GM19438 (cell line): ENCODE measurements around the gene TRPT1.

ENCODE experiments used
- ATAC-seq: cut with Tn5 transposase; IDR thresholded peaks from one replicate; pipeline ENCODE4 v1.9.1; 2021; ENCODE audit warnings: low read depth; ENCODE audit not compliant: unreplicated experiment

TRPT1 gene

DNA sequence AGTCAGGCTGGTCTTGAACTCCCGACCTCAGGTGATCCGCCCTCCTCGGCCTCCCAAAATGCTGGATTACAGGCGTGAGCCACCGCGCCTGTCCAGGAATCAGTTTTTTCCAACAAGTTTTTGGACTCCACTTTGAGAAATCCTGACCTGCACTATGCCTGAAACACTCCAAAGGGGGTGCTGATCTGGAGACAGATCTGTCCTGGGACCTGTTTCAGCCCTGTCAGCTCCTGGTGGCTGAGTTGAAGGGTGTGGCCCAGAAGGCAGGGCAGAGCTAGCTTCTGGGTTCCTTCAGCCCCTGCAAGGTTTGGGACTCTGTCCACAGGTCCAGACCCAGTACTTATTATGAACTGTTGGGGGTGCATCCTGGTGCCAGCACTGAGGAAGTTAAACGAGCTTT lies 5.6 kb upstream of the TRPT1 start:
- no peak for ATAC-seq

DNA sequence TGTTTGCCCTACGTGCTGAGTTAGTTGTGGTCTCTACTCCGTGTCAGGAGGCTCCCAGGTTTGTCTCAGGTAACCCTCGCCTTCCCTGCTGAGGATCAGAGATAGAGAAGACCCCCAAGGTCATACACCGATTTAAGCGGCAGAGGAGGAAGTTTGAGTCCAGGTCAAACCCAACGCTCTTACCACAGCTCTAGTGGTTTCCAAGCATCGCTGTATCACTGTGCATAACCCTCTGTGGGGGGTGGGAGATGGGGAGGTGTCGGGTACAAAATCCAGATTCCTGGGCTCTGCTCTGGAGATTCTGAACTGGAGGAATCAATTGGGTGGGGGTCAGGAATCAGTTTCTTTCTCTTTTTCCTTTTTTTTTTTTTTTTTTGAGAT lies 5.0 kb upstream of the TRPT1 start:
- ATAC-seq = no peak

DNA sequence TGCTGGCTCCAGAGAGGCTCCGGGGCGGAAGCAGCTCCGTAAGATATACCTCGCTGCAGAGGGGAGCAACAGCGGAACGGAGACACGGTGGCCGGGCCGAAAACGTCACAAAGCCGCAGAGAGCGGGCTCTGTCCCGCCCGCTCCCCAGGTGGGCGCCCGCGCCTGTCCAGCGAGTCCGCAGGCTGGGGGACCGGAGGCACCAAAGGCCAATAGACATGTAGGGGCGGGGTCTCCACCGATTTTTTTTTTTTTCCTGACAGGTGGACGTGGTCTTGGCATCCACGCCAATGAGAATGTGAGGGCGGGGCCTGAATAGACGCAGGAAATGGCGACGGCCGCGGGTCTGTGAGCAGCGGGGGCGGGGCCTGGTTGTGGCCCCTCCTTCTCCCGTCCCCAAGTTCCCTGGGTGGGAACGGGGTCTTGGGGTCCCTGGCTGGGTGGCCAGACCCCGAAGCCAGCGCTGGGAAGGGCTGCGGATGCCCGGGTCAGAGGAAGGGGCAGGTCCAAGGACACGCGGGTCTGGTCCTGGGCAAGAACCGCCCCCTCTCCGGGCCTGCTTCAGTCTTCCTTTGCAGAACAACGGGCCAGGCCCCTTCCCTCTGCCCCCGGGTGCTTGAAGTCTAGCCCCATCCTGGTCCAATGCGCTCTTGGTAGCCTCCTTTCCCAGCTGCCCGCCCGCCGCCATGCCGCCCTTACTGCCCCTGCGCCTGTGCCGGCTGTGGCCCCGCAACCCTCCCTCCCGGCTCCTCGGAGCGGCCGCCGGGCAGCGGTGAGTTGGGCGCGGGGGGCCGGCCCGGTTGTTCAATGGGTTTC lies 4.4 kb upstream of the TRPT1 start, which contains the start of gene DNAJC4:
TSS of gene DNAJC4 (plus strand) at position 378 of the 814 bp plus-strand sequence. CDS start at position 685, 307 bp downstream.
- ATAC-seq = peak; percentile 46

DNA sequence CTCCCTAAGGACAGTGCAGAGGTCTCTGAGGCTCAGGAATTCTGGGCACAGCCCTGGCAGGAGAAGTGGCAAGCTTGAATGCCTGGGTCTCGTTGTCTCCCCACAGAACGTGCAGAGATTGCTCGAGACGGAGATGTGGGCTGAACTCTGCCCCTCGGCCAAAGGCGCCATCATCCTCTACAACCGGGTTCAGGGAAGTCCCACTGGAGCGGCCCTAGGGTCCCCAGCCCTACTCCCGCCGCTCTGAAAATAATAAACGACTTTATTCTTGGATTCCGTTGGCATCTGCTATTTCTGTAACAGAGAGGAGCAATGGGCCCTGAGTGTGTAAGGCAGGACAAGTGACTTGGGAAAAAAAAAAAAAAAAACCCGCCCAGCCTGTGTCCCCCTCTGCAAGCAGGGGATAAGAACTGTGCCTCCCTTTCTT lies 3.8 kb upstream of the TRPT1 start:
- ATAC-seq = no peak

DNA sequence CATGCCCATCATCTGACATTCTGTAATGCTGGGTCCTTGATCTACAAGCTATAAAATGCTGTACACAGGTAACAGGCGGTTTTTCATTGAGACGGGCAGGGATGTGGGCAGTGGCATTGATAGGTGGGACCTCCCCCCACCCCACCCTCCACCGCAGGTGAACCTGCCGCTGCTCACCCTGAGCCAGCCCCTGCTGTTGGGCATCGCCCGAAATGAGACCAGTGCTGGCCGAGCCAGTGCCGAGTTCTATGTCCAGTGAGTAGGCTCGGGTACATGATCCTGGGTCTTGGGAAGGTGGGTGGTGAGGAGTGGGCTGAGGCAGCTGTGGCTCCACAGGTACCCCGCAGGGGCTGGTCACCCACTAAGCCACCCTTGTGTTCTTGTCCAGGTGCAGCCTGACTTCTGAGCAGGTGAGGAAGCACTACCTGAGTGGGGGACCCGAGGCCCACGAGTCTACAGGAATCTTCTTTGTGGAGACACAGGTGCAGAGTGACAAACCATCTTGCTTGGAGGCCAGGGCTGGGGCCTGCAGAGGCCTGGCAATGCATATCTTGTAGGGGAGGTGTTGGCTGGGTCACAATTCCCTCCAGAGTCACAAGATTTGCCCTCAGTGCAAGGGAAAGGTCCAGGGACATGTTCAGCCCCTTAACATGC lies 3.2 kb upstream of the TRPT1 start:
- no peak for ATAC-seq

DNA sequence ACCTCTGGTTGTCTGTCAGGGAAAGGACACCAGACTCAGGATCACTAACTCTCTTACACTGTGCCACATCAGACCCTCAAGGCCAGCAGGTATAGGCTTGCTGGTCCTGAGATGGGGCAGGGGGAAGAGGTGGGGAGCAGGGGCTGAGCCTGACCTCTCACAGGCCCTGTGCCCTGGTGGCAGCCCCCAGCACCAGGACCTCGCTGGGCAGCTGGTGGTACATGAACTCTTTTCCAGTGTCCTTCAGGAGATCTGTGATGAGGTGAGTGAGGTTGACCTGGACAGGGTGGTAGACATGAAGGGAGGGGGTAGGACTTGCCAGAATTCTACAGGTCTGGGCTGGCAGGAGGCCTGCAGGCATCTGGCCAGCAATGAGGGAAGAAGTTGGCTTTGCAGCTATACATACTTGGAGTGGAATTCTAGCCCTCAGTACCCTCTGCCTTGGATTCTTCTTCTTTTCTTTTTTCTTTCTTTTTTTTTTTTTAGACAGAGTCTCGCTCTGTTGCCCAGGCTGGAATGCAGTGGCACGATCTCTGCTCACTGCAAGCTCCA lies 1.5 kb upstream of the TRPT1 start:
- ATAC-seq = no peak

DNA sequence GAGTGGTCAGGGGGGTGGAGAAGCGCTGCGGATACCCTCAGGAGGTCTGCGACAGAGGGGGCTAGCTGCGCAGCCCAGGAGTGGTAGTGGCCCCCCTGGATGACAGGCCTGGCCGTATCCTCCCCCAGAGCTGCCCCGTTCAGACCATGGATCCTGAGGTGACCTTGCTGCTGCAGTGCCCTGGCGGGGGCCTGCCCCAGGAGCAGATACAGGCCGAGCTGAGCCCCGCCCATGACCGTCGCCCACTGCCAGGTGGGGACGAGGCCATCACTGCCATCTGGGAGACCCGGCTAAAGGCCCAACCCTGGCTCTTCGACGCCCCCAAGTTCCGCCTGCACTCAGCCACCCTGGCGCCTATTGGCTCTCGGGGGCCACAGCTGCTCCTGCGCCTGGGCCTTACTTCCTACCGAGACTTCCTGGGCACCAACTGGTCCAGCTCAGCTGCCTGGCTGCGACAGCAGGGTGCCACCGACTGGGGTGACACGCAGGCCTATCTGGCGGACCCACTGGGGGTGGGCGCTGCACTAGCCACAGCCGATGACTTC lies 593 bp upstream of the TRPT1 start:
- ATAC-seq = no peak

DNA sequence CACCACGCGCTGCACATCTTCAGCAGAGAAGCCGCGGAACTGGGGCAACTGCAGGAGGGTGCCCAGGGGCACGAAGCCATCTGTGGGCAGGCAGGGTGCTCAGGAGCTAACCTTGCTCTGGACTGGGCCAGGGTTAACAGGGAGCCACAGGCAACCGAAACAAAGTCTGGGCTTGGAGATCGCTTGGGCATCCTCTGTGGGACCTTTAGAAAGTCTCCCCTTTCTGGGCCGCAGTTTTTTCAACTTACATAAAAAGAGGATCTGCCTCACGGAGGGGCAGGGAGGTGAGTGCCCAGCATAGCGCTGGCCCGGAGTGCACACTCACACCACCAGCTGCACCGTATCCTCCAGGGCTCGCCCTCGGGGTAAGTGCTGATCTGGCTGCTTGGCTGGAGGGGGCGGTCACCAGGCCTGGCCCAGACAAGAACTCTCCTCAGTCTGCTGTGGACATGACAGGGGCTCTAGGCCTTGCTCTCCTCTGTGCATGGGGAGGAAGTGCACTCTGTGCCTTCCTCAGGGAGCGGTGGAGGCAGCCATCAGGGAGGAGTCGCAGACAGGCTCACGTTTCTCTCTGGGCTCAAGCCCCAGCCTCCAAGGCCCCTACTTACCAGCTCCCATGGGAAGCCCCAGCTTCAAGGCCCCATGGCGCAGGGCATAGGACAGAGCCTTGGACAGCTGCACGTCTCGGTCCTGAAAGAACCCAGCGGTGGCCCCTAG lies 937 bp downstream of the TRPT1 start:
- no peak for ATAC-seq

DNA sequence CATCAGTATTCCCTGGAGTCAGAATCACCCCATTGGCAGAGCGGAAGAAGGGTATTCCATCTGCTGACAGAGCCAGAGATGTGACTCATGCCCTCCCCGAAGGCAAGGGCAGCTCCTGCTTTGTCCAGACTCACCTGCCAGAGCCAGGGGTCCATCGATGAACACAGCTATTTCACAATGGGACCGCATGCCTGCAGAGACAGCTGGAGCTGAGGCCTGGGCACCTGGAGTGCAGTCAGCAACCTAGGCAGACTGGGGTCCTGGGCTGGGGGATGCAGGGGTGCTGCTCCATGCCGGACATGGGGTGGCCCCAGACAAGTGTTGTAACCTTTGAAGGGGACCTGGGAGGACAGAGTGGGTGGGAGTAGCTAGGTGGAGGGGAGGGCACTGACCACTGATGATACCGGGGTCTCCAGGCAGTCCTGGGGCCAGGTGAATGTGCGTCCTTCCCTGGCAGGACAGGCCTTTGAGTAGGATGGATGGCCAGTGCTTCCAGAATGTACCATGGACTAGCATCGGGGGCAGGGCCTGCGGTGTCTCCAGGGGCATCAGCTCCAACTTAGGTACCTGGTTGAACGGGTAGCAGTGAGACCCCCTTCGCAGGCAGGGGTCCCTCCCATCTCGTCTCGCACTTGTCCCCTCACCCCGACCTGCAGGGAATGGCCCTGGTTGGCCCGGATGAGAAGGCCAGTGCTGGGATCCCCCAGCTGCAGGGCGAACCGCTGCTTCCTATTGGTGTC lies 1.7 kb downstream of the TRPT1 start:
- no peak for ATAC-seq

DNA sequence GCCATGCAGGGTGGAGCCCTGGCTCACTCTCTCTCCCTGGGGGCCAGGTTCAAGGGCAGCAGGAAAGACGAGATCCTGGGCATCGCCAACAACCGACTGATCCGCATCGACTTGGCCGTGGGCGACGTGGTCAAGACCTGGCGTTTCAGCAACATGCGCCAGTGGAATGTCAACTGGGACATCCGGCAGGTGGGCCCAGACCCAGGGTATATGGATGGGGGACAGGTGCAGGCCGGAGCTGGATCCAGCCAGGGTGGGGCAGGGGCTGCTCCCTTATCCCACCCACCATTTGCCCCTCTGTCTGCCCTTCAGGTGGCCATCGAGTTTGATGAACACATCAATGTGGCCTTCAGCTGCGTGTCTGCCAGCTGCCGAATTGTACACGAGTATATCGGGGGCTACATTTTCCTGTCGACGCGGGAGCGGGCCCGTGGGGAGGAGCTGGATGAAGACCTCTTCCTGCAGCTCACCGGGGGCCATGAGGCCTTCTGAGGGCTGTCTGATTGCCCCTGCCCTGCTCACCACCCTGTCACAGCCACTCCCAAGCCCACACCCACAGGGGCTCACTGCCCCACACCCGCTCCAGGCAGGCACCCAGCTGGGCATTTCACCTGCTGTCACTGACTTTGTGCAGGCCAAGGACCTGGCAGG lies 2.9 kb downstream of the TRPT1 start:
- ATAC-seq = no peak

DNA sequence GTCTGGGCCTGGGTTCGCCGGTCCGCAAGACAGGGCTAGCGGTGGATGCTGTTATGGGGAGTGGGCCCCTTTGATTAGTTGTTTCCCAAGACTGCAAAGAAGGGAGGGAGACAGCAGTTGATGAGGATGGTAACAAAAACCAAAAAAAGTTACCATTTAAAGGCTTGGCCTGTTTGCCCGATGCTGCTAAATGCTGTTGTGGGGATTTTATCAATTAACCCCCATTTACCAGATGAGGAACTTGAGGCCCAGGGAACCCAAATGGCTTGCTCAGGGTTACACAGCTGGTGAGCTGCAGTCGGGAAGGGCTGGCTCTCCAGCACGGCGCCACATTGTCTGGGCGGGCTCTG lies 3.4 kb downstream of the TRPT1 start:
- no peak for ATAC-seq

DNA sequence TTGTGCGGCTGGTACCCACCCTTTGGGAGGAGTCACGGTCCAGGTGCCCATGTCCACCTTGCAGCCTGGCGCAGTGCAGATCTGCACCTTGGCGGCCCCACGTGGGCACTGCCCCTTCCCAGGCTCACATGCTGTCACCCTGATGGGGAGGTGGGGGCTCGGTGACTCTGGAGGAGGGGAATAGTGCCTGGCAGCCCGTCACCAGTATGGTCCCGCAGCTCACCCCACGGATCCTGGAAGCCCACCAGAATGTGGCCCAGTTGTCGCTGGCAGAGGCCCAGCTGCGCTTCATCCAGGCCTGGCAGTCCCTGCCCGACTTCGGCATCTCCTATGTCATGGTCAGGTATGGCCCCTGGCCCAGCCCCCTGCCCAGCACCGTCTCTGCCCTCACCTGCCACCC lies 5.2 kb downstream of the TRPT1 start:
- no peak for ATAC-seq

DNA sequence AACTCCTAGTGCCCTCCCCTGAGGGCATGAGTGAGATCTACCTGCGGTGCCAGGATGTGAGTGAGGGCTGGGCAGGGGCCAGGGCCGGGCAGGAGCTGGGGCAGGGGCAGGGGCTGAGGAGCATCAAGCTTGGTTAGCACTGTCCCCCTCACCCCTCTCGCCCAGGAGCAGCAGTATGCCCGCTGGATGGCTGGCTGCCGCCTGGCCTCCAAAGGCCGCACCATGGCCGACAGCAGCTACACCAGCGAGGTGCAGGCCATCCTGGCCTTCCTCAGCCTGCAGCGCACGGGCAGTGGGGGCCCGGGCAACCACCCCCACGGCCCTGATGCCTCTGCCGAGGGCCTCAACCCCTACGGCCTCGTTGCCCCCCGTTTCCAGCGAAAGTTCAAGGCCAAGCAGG lies 5.7 kb downstream of the TRPT1 start:
- no peak for ATAC-seq

DNA sequence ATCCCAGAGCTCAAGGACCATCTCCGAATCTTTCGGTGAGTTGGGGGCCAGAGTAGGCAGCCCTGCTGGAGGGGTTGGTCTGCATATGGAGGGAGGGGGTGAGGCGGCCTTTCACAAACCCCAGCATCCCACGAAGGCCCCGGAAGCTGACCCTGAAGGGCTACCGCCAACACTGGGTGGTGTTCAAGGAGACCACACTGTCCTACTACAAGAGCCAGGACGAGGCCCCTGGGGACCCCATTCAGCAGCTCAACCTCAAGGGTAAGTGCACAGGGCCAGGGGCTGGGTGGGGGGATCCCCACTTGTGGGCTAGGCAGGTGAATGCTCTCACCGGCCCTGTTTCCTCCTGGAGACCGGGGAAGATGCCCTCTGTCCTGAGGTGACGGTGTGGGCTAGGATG lies 6.2 kb downstream of the TRPT1 start:
- ATAC-seq = no peak

DNA sequence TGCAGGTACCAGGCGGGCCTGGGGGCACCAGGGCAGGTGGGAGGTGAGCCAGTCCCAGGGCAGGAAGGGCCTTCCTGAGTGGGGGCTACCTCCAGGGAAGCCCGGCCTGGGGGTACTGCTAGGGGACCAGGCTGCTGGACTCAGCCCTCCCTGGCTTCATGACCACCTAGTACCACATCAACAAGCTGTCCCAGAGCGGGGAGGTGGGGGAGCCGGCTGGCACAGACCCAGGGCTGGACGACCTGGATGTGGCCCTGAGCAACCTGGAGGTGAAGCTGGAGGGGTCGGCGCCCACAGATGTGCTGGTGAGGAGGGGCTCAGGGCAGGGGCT lies 6.7 kb downstream of the TRPT1 start:
- no peak for ATAC-seq

DNA sequence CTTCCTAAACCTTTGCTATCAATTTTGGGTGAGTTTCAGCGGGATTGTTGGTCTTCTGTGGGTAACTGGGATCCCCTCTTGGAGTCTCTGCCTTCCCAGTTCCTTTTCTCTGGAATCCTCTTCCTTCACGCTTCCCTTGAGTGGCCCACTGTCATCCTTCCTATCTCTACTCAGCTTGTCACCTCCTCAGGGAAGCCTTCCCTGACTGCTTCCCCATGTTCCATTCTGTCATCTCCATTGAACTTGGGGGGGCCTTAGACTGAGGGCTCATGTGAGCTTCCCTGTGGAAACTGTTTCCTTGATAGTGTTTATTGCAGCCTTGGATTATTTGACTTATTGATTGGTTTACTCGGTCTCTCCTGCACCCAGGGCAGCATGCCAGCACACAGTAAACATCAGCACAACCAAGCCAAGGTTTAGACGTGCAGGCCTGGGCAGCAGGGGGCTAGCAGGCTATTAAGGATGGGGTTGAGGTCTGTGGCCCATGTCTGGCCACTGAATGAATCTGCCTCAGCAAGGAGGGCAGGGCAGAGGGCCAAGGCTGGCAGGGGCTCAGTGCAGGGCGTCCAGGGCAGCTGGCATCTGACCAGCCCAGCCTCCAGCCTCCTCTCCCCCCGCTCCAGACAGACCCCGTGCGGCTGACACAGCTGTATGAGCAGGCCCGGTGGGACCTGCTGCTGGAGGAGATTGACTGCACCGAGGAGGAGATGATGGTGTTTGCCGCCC lies 7.2 kb downstream of the TRPT1 start:
- ATAC-seq = no peak

DNA sequence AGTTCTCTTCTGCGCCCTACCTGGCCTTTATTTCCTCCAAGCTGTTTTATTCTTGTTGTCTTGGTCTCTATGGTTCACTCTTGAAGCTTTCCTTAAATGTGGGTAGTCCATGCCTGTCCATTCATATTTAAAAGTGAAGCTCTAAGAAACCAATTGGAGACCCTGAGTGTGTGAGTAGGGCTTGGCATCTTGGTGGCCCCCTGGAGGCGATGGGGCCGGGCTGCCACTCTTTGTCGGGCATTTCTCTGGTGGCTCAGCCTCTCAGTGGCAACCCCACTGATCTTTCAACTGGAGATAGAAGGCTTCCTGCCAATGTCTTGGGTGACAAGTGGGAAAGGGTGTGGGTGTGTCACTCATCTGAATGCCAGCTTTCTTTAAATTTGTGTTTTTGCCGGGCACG lies 9.1 kb downstream of the TRPT1 start:
- no peak for ATAC-seq

DNA sequence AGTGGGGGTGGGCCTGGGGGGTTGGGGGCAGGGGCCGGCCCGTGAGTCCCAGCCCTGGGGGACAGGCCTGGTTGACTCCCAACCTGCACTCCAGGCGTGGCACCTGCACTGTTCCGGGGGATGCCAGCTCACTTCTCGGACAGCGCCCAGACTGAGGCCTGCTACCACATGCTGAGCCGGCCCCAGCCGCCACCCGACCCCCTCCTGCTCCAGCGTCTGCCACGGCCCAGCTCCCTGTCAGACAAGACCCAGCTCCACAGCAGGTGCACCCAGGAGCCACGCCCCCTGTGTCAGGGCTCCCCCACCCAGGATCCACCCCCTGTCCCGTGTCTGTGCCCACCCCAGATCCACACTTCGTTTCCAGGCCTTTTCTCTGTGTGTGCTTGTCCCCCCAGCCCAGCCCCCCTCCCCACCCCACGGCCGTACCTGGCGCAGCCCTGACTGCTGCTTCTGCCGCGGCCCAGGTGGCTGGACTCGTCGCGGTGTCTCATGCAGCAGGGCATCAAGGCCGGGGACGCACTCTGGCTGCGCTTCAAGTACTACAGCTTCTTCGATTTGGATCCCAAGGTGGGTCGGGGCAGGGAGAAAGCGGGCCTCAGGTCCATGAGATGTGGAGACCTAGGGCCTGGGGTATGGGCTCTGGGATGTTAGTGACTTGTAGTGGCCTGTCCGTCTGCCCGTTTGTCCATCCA lies 14.7 kb downstream of the TRPT1 start:
- ATAC-seq = no peak
